PC-3 (cell line): Measurements from ENCODE around the gene IL18RAP. TPM values are rescaled to one million over a fixed set of nuclear protein-coding genes. Genes with fewer than 3 reads are reported as not detected.

Source experiments
- ATAC-seq: fragments of 200-7000 bp; cut with Tn5 transposase; 2 replicates; pipeline ENCODE4 v1.9.1; 2020; ENCODE audit warnings: mild to moderate bottlenecking, moderate library complexity
- BruUV-seq: library from RNA; stranded (reverse); fragments of 400-500 nt; replicated peaks from 2 replicates; lab custom pipeline; 2021; lab: Mats Ljungman, UMichigan
- CTCF ChIA-PET: fragments of 300-600 bp; sonication (Branson Sonifier 250); formaldehyde crosslinking; loops from one replicate; lab custom pipeline; 2022; ENCODE audit warnings: antibody characterized with exemption; lab: Charles Lee
- POLR2A ChIA-PET: fragments of 300-600 bp; sonication (Branson Sonifier 250); formaldehyde crosslinking; loops from one replicate; lab custom pipeline; 2022; ENCODE audit warnings: antibody characterized with exemption; ENCODE audit not compliant: unreplicated experiment; lab: Charles Lee
- DNase-seq: peaks from one replicate; pipeline ENCODE4 v3.0.0-alpha.2; 2015
- H2AFZ ChIP-seq: fragments of 300-600 bp; sonication (generic); 2 replicates; pipeline ENCODE4 v1.6.0; 2016; ENCODE audit warnings: antibody characterized with exemption, low read length
- H3F3A ChIP-seq: fragments of 300-600 bp; sonication (generic); one replicate; pipeline ENCODE4 v1.6.0; 2017; ENCODE audit warnings: antibody characterized with exemption, low read length, control low read depth, mild to moderate bottlenecking; ENCODE audit not compliant: unreplicated experiment
- H3K27ac ChIP-seq: fragments of 300-600 bp; sonication (generic); 2 replicates; pipeline ENCODE4 v1.5.1; 2016; ENCODE audit warnings: mild to moderate bottlenecking, low read length
- H3K27me3 ChIP-seq: fragments of 300-600 bp; sonication (generic); 2 replicates; pipeline ENCODE4 v1.6.1; 2016; ENCODE audit warnings: low read length, mixed read lengths
- H3K36me3 ChIP-seq: fragments of 300-600 bp; sonication (generic); 2 replicates; pipeline ENCODE4 v1.6.1; 2016; ENCODE audit warnings: low read depth, mixed run types, low read length, mixed read lengths
- H3K4me1 ChIP-seq: fragments of 300-600 bp; sonication (generic); 2 replicates; pipeline ENCODE4 v1.5.1; 2016; ENCODE audit warnings: low read length; ENCODE audit not compliant: insufficient read depth
- H3K4me2 ChIP-seq: fragments of 300-600 bp; sonication (generic); 2 replicates; pipeline ENCODE4 v1.6.0; 2016; ENCODE audit warnings: low read length
- H3K4me3 ChIP-seq: fragments of 300-600 bp; sonication (generic); 2 replicates; pipeline ENCODE4 v1.5.1; 2016; ENCODE audit warnings: mild to moderate bottlenecking, low read length, mixed read lengths
- H3K79me2 ChIP-seq: fragments of 300-600 bp; sonication (generic); 2 replicates; pipeline ENCODE4 v1.6.1; 2017; ENCODE audit warnings: low read length, mixed read lengths
- H3K9ac ChIP-seq: fragments of 300-600 bp; sonication (generic); 2 replicates; pipeline ENCODE4 v1.6.0; 2016; ENCODE audit warnings: mild to moderate bottlenecking, low read length
- H3K9me2 ChIP-seq: fragments of 300-600 bp; sonication (generic); replicated peaks from 2 replicates; pipeline ENCODE4 v1.6.1; 2016; ENCODE audit warnings: mixed run types, low read length, mixed read lengths
- H3K9me3 ChIP-seq: fragments of 300-600 bp; sonication (generic); 2 replicates; pipeline ENCODE4 v1.6.1; 2016; ENCODE audit warnings: low read length, mixed read lengths
- H4K20me1 ChIP-seq: fragments of 300-600 bp; sonication (generic); 2 replicates; pipeline ENCODE4 v1.6.1; 2016; ENCODE audit warnings: low read length, mixed read lengths
- CTCF ChIP-seq: fragments of 300-600 bp; sonication (generic); conservative IDR thresholded peaks from 2 replicates; pipeline ENCODE4 v1.5.1; 2017; ENCODE audit warnings: antibody characterized with exemption, low read depth, mild to moderate bottlenecking, low read length
- EZH2 ChIP-seq: fragments of 300-600 bp; sonication (generic); IDR thresholded peaks from one replicate; pipeline ENCODE4 v1.6.1; 2017; ENCODE audit warnings: antibody characterized with exemption, mild to moderate bottlenecking, low read length; ENCODE audit not compliant: unreplicated experiment
- EZH2phosphoT487 ChIP-seq: fragments of 300-600 bp; sonication (generic); IDR thresholded peaks from 2 replicates; pipeline ENCODE4 v1.6.1; 2018; ENCODE audit warnings: mild to moderate bottlenecking, antibody characterized with exemption, low read length, borderline replicate concordance
- intact Hi-C: fragments of 100-400 bp; cut with micrococcal nuclease; formaldehyde crosslinking; loops from 2 replicates; pipeline ENCODE4 v1.9.0; 2023
- total RNA-seq: library from RNA; depleted of rRNA; stranded (reverse); fragments of >200 nt; gene quantifications from 2 replicates; pipeline ENCODE4 v1.2.3, GENCODE V29; 2014

IL18RAP gene
- total RNA-seq, 1 experiment from 2014 or later = not detected

GRCh38 chr2:102401456-102401855 is 21.5 kb upstream of the IL18RAP start:
- TF ChIP-seq CTCF (no peak), EZH2 (no peak), EZH2phosphoT487 (no peak)
- H3K9me3 ChIP-seq = no peaks in the 10 kb centered on the region
- CTCF ChIA-PET = no interaction called here
- H3K4me2 ChIP-seq = no peak overlapping the region
- H3K27ac ChIP-seq = no peak overlapping the region
- intact Hi-C loops = no loop called here
- no peak overlapping the region for H3K4me3 ChIP-seq
- no peaks in the 10 kb centered on the region for H3K27me3 ChIP-seq
- no TSS peak for BruUV-seq
- DNase-seq = no peak
- H3K9ac ChIP-seq = no peak overlapping the region
- no peaks in the 10 kb centered on the region for H3F3A ChIP-seq
- H2AFZ ChIP-seq = no peak overlapping the region
- POLR2A ChIA-PET = no interaction called here
- H3K4me1 ChIP-seq = no peaks in the 10 kb centered on the region
- ATAC-seq = no peak
- H3K9me2 ChIP-seq = no peaks in the 10 kb centered on the region
- H3K79me2 ChIP-seq = no peaks in the 10 kb centered on the region
- no peaks in the 10 kb centered on the region for H4K20me1 ChIP-seq
- H3K36me3 ChIP-seq = no peaks in the 10 kb centered on the region

- no peaks in the 10 kb centered on the region for H4K20me1 ChIP-seq
- H2AFZ ChIP-seq = no peak overlapping the region
- H3K27ac ChIP-seq = no peak overlapping the region
- H3K9ac ChIP-seq = no peak overlapping the region
- H3K36me3 ChIP-seq = no peaks in the 10 kb centered on the region
- H3K4me3 ChIP-seq = no peak overlapping the region
- intact Hi-C loops = no loop called here
- H3K9me3 ChIP-seq = no peaks in the 10 kb centered on the region
- ATAC-seq (no peak), DNase-seq (no peak)
- no peaks in the 10 kb centered on the region for H3K9me2 ChIP-seq
- no peak for TF ChIP-seq CTCF
- no peak for TF ChIP-seq EZH2
- TF ChIP-seq EZH2phosphoT487 = no peak
- no peak overlapping the region for H3K4me2 ChIP-seq
- H3F3A ChIP-seq = no peaks in the 10 kb centered on the region
- BruUV-seq = no TSS peak
- H3K27me3 ChIP-seq = no peaks in the 10 kb centered on the region
- H3K4me1 ChIP-seq = no peaks in the 10 kb centered on the region
- POLR2A ChIA-PET = no interaction called here
- H3K79me2 ChIP-seq = no peaks in the 10 kb centered on the region
- CTCF ChIA-PET = no interaction called here
Measured at GRCh38 chr2:102401865-102402264, 21.1 kb upstream of the IL18RAP start.

- H3K9ac ChIP-seq = no peak overlapping the region
- no peak overlapping the region for H2AFZ ChIP-seq
- no peaks in the 10 kb centered on the region for H3K27me3 ChIP-seq
- H3K27ac ChIP-seq = no peak overlapping the region
- no peaks in the 10 kb centered on the region for H3F3A ChIP-seq
- H3K36me3 ChIP-seq = no peaks in the 10 kb centered on the region
- no peak for ATAC-seq
- H3K9me3 ChIP-seq = no peaks in the 10 kb centered on the region
- no peaks in the 10 kb centered on the region for H4K20me1 ChIP-seq
- BruUV-seq = no TSS peak
- TF ChIP-seq EZH2 (no peak), CTCF (no peak), EZH2phosphoT487 (no peak)
- no peak overlapping the region for H3K4me3 ChIP-seq
- no peaks in the 10 kb centered on the region for H3K79me2 ChIP-seq
- intact Hi-C loops = no loop called here
- POLR2A ChIA-PET = no interaction called here
- CTCF ChIA-PET = no interaction called here
- no peak overlapping the region for H3K4me2 ChIP-seq
- no peak for DNase-seq
- H3K9me2 ChIP-seq = no peaks in the 10 kb centered on the region
- H3K4me1 ChIP-seq = no peaks in the 10 kb centered on the region
Measured at GRCh38 chr2:102410952-102411351, 12.0 kb upstream of the IL18RAP start.
